A673 (cell line): ENCODE results near the gene UBE2U. TPM values are rescaled to one million over a fixed set of nuclear protein-coding genes. Genes with fewer than 3 reads are reported as not detected.

Experiments used
- BruUV-seq: library from RNA; stranded (reverse); fragments of 400-500 nt; replicated peaks from 2 replicates; lab custom pipeline; 2021; lab: Mats Ljungman, UMichigan
- CTCF ChIA-PET: fragments of 300-600 bp; sonication (Branson Sonifier 250); formaldehyde crosslinking; loops from one replicate; lab custom pipeline; 2022; ENCODE audit warnings: antibody characterized with exemption; lab: Charles Lee
- POLR2A ChIA-PET: fragments of 300-600 bp; sonication (Branson Sonifier 250); formaldehyde crosslinking; loops from one replicate; lab custom pipeline; 2022; ENCODE audit warnings: antibody characterized with exemption; ENCODE audit not compliant: low non-redundant PET; lab: Charles Lee
- DNase-seq: peaks from one replicate; pipeline ENCODE4 v3.0.0-alpha.2; 2015; ENCODE audit warnings: low spot score
- H3K27ac ChIP-seq: fragments of 200-600 bp; sonication (generic); 2 replicates; pipeline ENCODE4 v1.5.1; 2016; ENCODE audit warnings: mixed run types, low read depth, mild to moderate bottlenecking, mixed read lengths, antibody characterized with exemption, low read length; ENCODE audit not compliant: poor library complexity, severe bottlenecking
- H3K27me3 ChIP-seq: fragments of 200-600 bp; sonication (generic); replicated peaks from 2 replicates; pipeline ENCODE4 v1.6.1; 2017; ENCODE audit warnings: mixed run types, low read depth, mild to moderate bottlenecking, mixed read lengths, antibody characterized with exemption, low read length; ENCODE audit not compliant: insufficient read depth, poor library complexity
- H3K36me3 ChIP-seq: fragments of 200-600 bp; sonication (generic); 2 replicates; pipeline ENCODE4 v1.6.1; 2016; ENCODE audit warnings: mixed run types, mild to moderate bottlenecking, mixed read lengths, antibody characterized with exemption, low read length; ENCODE audit not compliant: insufficient read depth, poor library complexity, severe bottlenecking
- H3K4me1 ChIP-seq: fragments of 200-600 bp; sonication (generic); 2 replicates; pipeline ENCODE4 v1.6.1; 2017; ENCODE audit warnings: mixed run types, mild to moderate bottlenecking, mixed read lengths, antibody characterized with exemption, low read length; ENCODE audit not compliant: insufficient read depth, poor library complexity, severe bottlenecking
- H3K4me3 ChIP-seq: fragments of 200-600 bp; sonication (generic); 2 replicates; pipeline ENCODE4 v1.5.1; 2016; ENCODE audit warnings: low read depth, mixed run types, mild to moderate bottlenecking, mixed read lengths, low read length; ENCODE audit not compliant: poor library complexity, severe bottlenecking
- H3K9me3 ChIP-seq: fragments of 200-600 bp; sonication (generic); 2 replicates; pipeline ENCODE4 v1.6.1; 2016; ENCODE audit warnings: mixed run types, low read depth, mild to moderate bottlenecking, mixed read lengths, antibody characterized with exemption, low read length; ENCODE audit not compliant: poor library complexity, severe bottlenecking
- EZH2 ChIP-seq: fragments of 200-600 bp; sonication (generic); IDR thresholded peaks from 2 replicates; pipeline ENCODE4 v1.6.1; 2017; ENCODE audit warnings: borderline replicate concordance, low read depth, mild to moderate bottlenecking, mixed read lengths, antibody characterized with exemption, low read length; ENCODE audit not compliant: poor library complexity, severe bottlenecking
- intact Hi-C: fragments of 100-400 bp; cut with micrococcal nuclease; formaldehyde crosslinking; loops from one replicate; pipeline ENCODE4 v1.10.0; 2022; ENCODE audit not compliant: unreplicated experiment
- total RNA-seq: library from RNA; stranded (reverse); gene quantifications from 2 replicates; pipeline ENCODE4 v1.2.3, GENCODE V29; 2021
- TF ChIP-seq, protein P1 (sequence below): fragments of 300-800, 200-600 bp; sonication (generic); conservative IDR thresholded peaks from 2 replicates; pipeline ENCODE4 v1.5.1; 2017; ENCODE audit warnings: low read depth, mild to moderate bottlenecking, antibody characterized with exemption, low read length, moderate library complexity, mixed read lengths

UBE2U gene
- total RNA-seq, 1 experiment from 2014 or later: not detected

GRCh38 chr1:64162151-64162550 is 41.3 kb upstream of the UBE2U start:
- no peaks in the 10 kb centered on the region for H3K27me3 ChIP-seq
- H3K9me3 ChIP-seq: no peaks in the 10 kb centered on the region
- no peaks in the 10 kb centered on the region for H3K36me3 ChIP-seq
- CTCF ChIA-PET: no interaction called here
- no peak overlapping the region for H3K27ac ChIP-seq
- POLR2A ChIA-PET: no interaction called here
- no peak overlapping the region for H3K4me3 ChIP-seq
- peak; percentile 22 for DNase-seq
- no TSS peak for BruUV-seq
- intact Hi-C loops: no loop called here
- no peaks in the 10 kb centered on the region for H3K4me1 ChIP-seq
- no peak for TF ChIP-seq EZH2
- TF ChIP-seq, protein P1, sequence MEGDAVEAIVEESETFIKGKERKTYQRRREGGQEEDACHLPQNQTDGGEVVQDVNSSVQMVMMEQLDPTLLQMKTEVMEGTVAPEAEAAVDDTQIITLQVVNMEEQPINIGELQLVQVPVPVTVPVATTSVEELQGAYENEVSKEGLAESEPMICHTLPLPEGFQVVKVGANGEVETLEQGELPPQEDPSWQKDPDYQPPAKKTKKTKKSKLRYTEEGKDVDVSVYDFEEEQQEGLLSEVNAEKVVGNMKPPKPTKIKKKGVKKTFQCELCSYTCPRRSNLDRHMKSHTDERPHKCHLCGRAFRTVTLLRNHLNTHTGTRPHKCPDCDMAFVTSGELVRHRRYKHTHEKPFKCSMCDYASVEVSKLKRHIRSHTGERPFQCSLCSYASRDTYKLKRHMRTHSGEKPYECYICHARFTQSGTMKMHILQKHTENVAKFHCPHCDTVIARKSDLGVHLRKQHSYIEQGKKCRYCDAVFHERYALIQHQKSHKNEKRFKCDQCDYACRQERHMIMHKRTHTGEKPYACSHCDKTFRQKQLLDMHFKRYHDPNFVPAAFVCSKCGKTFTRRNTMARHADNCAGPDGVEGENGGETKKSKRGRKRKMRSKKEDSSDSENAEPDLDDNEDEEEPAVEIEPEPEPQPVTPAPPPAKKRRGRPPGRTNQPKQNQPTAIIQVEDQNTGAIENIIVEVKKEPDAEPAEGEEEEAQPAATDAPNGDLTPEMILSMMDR: no peak

DNA sequence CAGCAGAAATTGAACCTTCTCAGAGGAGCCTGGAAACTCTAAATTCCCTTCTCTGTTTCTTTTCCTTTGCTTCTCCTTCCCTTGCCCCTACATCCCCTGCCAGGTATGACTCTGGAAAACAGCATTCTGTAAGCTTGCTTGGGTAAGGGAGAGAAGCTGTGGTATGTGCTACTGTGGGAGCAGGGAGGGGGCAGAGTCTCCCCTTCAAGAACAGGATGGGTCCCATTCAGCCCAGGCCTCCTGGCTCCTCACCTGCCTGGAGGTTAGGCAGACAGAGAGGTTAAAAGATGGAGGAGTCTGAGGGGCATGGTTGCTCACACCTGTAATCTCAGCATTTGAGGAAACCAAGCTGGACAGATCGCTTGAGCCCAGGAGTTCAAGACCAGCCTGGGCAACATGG is 40.6 kb upstream of the UBE2U start:
- H3K9me3 ChIP-seq: no peaks in the 10 kb centered on the region
- DNase-seq: no peak
- no peaks in the 10 kb centered on the region for H3K36me3 ChIP-seq
- H3K4me1 ChIP-seq: no peaks in the 10 kb centered on the region
- intact Hi-C loops: no loop called here
- TF ChIP-seq EZH2: no peak
- TF ChIP-seq, protein P1: no peak
- CTCF ChIA-PET: no interaction called here
- H3K4me3 ChIP-seq: no peak overlapping the region
- POLR2A ChIA-PET: no interaction called here
- H3K27ac ChIP-seq: no peak overlapping the region
- BruUV-seq: no TSS peak
- H3K27me3 ChIP-seq: no peaks in the 10 kb centered on the region

GRCh38 chr1:64163431-64163830 is 40.0 kb upstream of the UBE2U start:
- no peaks in the 10 kb centered on the region for H3K27me3 ChIP-seq
- intact Hi-C loops: no loop called here
- POLR2A ChIA-PET: no interaction called here

More at GRCh38 chr1:64163431-64163830, 40.0 kb upstream of the UBE2U start:
- Histone ChIP-seq H3K4me3 (no peak overlapping the region), H3K36me3 (no peaks in the 10 kb centered on the region), H3K27ac (no peak overlapping the region), H3K9me3 (no peaks in the 10 kb centered on the region), H3K4me1 (no peaks in the 10 kb centered on the region)
- CTCF ChIA-PET: interaction anchor here (1.4 kb wide), 1 partner anchor 489 kb away, joined by 5 read pairs; no protein-coding TSS in a partner anchor
- BruUV-seq: no TSS peak
- TF ChIP-seq, protein P1: no peak
- no peak for TF ChIP-seq EZH2
- no peak for DNase-seq
